Smooth muscle cell (in vitro differentiated cells): ENCODE data around the gene CPT2. TPM values are rescaled to one million over a fixed set of nuclear protein-coding genes. Genes with fewer than 3 reads are reported as not detected.
"Not testable (repeated sequence)": the region's sequence is repeated elsewhere in the genome, so short reads cannot be mapped to it uniquely, and the experiment has no call there.

ENCODE experiments used
- DNase-seq: peaks from one replicate; lab custom pipeline; 2025; ENCODE audit not compliant: unreplicated experiment; lab: John Stamatoyannopoulos, UW
- H2AFZ ChIP-seq: fragments of 200-600 bp; sonication (generic); 2 replicates; pipeline ENCODE4 v1.6.0; 2016; ENCODE audit warnings: antibody characterized with exemption, low read depth, mild to moderate bottlenecking
- H3F3A ChIP-seq: fragments of 200-600 bp; sonication (generic); 2 replicates; pipeline ENCODE4 v1.6.0; 2017; ENCODE audit warnings: antibody characterized with exemption, low read depth
- H3K27ac ChIP-seq: fragments of 200-600 bp; sonication (generic); 2 replicates; pipeline ENCODE4 v1.5.1; 2016; ENCODE audit warnings: low read depth, mild to moderate bottlenecking
- H3K27me3 ChIP-seq: fragments of 200-600 bp; sonication (generic); 2 replicates; pipeline ENCODE4 v1.6.1; 2016; ENCODE audit warnings: low read depth, mild to moderate bottlenecking
- H3K36me3 ChIP-seq: fragments of 200-600 bp; sonication (generic); 2 replicates; pipeline ENCODE4 v1.5.1; 2016; ENCODE audit warnings: low read depth
- H3K4me1 ChIP-seq: fragments of 200-600 bp; sonication (generic); 2 replicates; pipeline ENCODE4 v1.5.1; 2016; ENCODE audit warnings: low read depth
- H3K4me2 ChIP-seq: fragments of 200-600 bp; sonication (generic); 2 replicates; pipeline ENCODE4 v1.6.0; 2016; ENCODE audit warnings: mild to moderate bottlenecking
- H3K4me3 ChIP-seq: fragments of 200-600 bp; sonication (generic); 2 replicates; pipeline ENCODE4 v1.5.1; 2016; ENCODE audit warnings: mild to moderate bottlenecking
- H3K79me2 ChIP-seq: fragments of 200-600 bp; sonication (generic); 2 replicates; pipeline ENCODE4 v1.6.0; 2016; ENCODE audit warnings: low read depth, mild to moderate bottlenecking
- H3K9ac ChIP-seq: fragments of 200-600 bp; sonication (generic); 2 replicates; pipeline ENCODE4 v1.6.0; 2016; ENCODE audit warnings: low read depth
- H3K9me3 ChIP-seq: fragments of 200-600 bp; sonication (generic); replicated peaks from 2 replicates; pipeline ENCODE4 v1.5.1; 2016; ENCODE audit warnings: low read depth
- H4K20me1 ChIP-seq: fragments of 200-600 bp; sonication (generic); 2 replicates; pipeline ENCODE4 v1.6.0; 2016; ENCODE audit warnings: low read depth
- WGBS: methylation state at CpG from one replicate; pipeline ENCODE4 v1.1.7; 2016; ENCODE audit warnings: low lambda C conversion rate; 5-methylcytosine and 5-hydroxymethylcytosine counted together
- polyA plus RNA-seq: library from polyadenylated mRNA; unstranded; fragments of >200 nt; fragmentation: Nextera tagmentation; extraction: Ambion mirVana; gene quantifications from 2 replicates; pipeline ENCODE4 v1.2.1, GENCODE V29; 2016
- total RNA-seq: library from RNA; depleted of rRNA; stranded (reverse); fragments of >200 nt; gene quantifications from 2 replicates; pipeline ENCODE4 v1.2.3, GENCODE V29; 2014
- TF ChIP-seq, protein P1 (sequence below): fragments of 200-600 bp; sonication (generic); IDR thresholded peaks from 2 replicates; pipeline ENCODE4 v1.5.1; 2017; ENCODE audit warnings: borderline replicate concordance, mild to moderate bottlenecking, antibody characterized with exemption; ENCODE audit not compliant: insufficient read depth, poor library complexity, severe bottlenecking

CPT2 gene
- total and polyA plus RNA-seq, 2 experiments from 2014 or later: 13.3 to 15.7 TPM

DNA sequence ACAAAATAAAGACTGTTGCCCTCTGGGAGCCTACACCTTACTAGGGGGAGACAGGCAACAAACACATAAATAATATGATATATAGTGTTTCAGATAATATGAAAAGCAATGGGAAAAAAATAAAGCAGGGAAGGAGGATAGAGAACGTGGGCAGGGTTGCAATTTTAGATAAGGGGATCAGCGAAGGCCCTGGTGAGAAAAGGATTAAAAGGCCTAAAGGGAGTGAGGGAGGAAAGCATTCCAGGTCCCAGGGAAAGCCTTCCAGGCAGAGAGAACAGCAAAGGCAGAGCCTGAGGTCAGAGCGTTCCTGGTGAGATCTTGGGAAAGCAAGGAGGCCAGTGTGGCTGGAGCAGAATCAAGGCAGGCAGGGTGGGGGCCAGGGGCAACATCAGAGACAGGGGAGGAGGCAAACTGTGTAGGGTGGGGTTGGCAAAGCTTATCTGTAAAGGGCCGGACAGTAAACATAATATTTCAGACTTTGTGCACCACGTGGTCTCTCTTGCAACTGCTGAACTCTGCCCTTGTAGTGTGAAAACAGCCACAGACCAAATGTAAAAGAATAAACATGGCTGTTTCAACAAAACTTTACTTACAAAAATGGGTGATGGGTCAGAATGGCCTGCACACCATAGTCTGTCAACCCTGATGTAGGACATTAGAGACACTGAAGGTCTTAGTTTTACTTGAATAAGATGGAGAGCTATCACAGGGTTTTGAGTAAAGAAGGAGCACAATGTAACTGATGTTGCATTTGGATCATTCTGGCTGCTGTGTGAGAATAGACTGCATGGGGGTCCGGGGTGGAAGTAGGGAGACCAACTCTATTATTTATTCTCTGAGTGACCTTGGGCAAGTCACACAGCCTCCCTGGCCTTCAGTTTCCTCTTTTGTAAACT lies 13.3 kb upstream of the CPT2 start:
- Histone ChIP-seq H3F3A (no peaks in the 10 kb centered on the region), H3K9ac (no peak overlapping the region), H3K27me3 (no peaks in the 10 kb centered on the region), H3K79me2 (no peaks in the 10 kb centered on the region), H3K4me2 (peak overlapping the region; percentile 14), H3K36me3 (no peaks in the 10 kb centered on the region), H3K9me3 (no peaks in the 10 kb centered on the region), H3K4me1 (peaks cover 3% of the 10 kb centered on the region), H3K27ac (peak overlapping the region; percentile 5), H4K20me1 (no peaks in the 10 kb centered on the region), H2AFZ (peak overlapping the region; percentile 30), H3K4me3 (no peak overlapping the region)
- 35% methylated on average over 6 of the region's 6 CpGs for WGBS
- TF ChIP-seq, protein P1, sequence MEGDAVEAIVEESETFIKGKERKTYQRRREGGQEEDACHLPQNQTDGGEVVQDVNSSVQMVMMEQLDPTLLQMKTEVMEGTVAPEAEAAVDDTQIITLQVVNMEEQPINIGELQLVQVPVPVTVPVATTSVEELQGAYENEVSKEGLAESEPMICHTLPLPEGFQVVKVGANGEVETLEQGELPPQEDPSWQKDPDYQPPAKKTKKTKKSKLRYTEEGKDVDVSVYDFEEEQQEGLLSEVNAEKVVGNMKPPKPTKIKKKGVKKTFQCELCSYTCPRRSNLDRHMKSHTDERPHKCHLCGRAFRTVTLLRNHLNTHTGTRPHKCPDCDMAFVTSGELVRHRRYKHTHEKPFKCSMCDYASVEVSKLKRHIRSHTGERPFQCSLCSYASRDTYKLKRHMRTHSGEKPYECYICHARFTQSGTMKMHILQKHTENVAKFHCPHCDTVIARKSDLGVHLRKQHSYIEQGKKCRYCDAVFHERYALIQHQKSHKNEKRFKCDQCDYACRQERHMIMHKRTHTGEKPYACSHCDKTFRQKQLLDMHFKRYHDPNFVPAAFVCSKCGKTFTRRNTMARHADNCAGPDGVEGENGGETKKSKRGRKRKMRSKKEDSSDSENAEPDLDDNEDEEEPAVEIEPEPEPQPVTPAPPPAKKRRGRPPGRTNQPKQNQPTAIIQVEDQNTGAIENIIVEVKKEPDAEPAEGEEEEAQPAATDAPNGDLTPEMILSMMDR: no peak
- no peak for DNase-seq

DNA sequence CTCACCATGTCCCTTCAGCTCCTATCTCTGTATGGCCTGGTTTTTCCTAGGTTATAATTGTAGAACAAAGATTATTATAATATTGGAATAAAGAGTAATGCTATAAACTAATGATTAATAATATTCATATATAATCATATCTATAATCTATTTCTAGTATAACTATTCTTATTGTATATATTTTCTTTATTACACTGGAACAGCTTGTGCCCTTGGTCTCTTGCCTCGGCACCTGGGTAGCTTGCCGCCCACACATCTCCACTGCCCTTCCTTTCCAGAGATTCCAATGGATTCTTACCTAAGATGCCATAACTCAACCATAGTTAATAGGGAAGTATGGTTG lies 10.7 kb upstream of the CPT2 start:
- H3K9ac ChIP-seq, H3K4me3 ChIP-seq, H3K27ac ChIP-seq, H4K20me1 ChIP-seq, H3K9me3 ChIP-seq, H3F3A ChIP-seq, DNase-seq, H2AFZ ChIP-seq, H3K79me2 ChIP-seq, H3K4me2 ChIP-seq, H3K4me1 ChIP-seq, H3K27me3 ChIP-seq, H3K36me3 ChIP-seq: not testable (repeated sequence)
- WGBS: 89% methylated on average over 2 of the region's 2 CpGs

DNA sequence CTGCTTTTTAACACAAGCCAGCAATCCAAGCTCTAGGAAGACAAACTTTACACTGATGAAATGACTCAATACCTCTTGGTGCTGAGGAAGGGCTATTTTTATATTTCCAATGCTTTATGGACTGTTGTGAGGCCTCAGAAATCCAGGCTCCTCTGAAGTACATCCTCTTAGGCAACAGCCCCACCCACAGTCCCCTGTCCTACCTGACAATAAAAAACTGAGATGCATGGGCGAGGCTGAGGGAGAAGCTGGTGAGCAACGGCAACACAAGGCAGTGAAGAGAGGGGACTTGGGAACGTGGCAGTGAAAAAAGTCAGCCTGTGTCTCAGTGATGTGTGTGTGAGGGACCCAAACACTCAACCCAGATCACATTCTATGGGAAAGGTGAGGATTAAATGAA lies 10.1 kb upstream of the CPT2 start:
- Histone ChIP-seq H3K4me2 (no peak overlapping the region), H3K27me3 (no peaks in the 10 kb centered on the region), H3K9me3 (no peaks in the 10 kb centered on the region), H3K36me3 (no peaks in the 10 kb centered on the region), H3F3A (no peaks in the 10 kb centered on the region), H3K79me2 (no peaks in the 10 kb centered on the region), H4K20me1 (no peaks in the 10 kb centered on the region), H3K27ac (no peak overlapping the region), H3K4me1 (peaks cover 3% of the 10 kb centered on the region), H3K9ac (no peak overlapping the region), H2AFZ (no peak overlapping the region), H3K4me3 (no peak overlapping the region)
- 76% methylated on average over 3 of the region's 3 CpGs for WGBS
- no peak for DNase-seq
- TF ChIP-seq, protein P1: no peak

DNA sequence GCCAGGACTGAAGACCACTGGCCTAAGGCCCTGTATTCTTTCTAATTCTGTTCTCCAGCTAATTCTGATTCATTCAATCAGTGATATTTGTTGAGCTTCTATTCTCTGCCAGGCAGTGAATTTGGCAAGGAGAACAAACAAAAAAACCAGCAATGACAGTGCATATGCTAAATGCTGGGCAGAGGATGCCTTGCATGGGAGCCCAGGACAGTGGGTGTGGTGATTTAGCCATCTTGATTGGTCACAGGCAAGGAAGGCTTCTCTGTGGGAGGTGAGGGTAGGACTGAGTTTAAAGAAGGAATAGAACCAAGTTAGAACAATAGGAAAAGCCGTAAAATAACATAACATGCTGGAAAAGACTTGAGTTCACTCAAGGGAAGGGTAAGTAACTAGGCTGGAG lies 9.2 kb upstream of the CPT2 start:
- Histone ChIP-seq H3K4me1 (peaks cover 3% of the 10 kb centered on the region), H3K79me2 (no peaks in the 10 kb centered on the region), H3K27me3 (no peaks in the 10 kb centered on the region), H2AFZ (peak overlapping the region; percentile 29), H3K9me3 (no peaks in the 10 kb centered on the region), H3F3A (no peaks in the 10 kb centered on the region), H3K27ac (no peak overlapping the region), H3K4me2 (no peak overlapping the region), H3K36me3 (no peaks in the 10 kb centered on the region), H3K4me3 (no peak overlapping the region), H3K9ac (no peak overlapping the region), H4K20me1 (no peaks in the 10 kb centered on the region)
- TF ChIP-seq, protein P1: no peak
- DNase-seq: no peak
- 96% methylated on average over 1 of the region's 1 CpG for whole genome bisulfite sequencing
